Measurements from ENCODE around the gene HOXC11.
A peak's percentile ranks its signal among the peaks of the same experiment; 100 is the strongest.

The HOXC11 gene

DNA sequence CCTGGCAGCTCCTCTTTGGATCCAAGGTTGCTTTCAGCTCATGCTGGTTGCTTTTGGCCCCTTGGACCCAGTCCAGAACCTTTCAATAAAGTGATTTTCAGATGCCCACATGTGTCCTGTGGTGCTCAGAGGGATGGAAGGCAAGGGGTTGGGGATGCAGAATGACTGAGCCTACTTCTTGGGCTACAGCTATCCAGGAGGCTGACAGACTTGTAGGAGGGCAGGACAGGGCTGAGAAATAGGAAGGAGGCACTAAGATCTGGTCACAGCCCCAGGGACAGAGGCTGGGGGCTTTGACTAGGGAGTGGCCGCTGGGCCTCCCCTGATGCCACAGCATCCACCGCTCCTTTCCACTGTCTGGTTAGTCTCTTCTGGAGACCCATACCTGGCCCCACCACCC lies 1.2 kb upstream of the HOXC11 start:
- Histone ChIP-seq H3K9ac (ENCODE audit: low read length) (no peak overlapping the region), H3K27me3 (ENCODE audit: control insufficient read depth in 1 of 2, insufficient read depth in 2 of 2, low read length in 2 of 2) (peaks cover 52 to 99% of the 10 kb centered on the region in 2 donors), H3K36me3 (ENCODE audit: insufficient read depth, low read length) (no peaks in the 10 kb centered on the region), H3K4me3 (ENCODE audit: low read depth in 1 of 2, low read length in 2 of 2) (no peak overlapping the region), H3K9me3 (ENCODE audit: low read length) (no peaks in the 10 kb centered on the region), H3K27ac (ENCODE audit: low read depth, low read length) (no peak overlapping the region), H3K4me1 (ENCODE audit: insufficient read depth, low read length) (peaks cover 5% of the 10 kb centered on the region)

GRCh38 chr12:53972152-53972702 lies 699 bp upstream of the HOXC11 start:
- Histone ChIP-seq H3K4me1 (ENCODE audit: insufficient read depth, low read length) (peaks cover 5% of the 10 kb centered on the region), H3K27ac (ENCODE audit: low read depth, low read length) (no peak overlapping the region), H3K9ac (ENCODE audit: low read length) (no peak overlapping the region), H3K36me3 (ENCODE audit: insufficient read depth, low read length) (no peaks in the 10 kb centered on the region), H3K27me3 (ENCODE audit: control insufficient read depth in 1 of 2, insufficient read depth in 2 of 2, low read length in 2 of 2) (peaks cover 52 to 99% of the 10 kb centered on the region in 2 donors), H3K4me3 (ENCODE audit: low read depth in 1 of 2, low read length in 2 of 2) (no peak overlapping the region), H3K9me3 (ENCODE audit: low read length) (no peaks in the 10 kb centered on the region)

GRCh38 chr12:53973236-53974042 lies 513 bp downstream of the HOXC11 start:
- Histone ChIP-seq H3K9ac (ENCODE audit: low read length) (no peak overlapping the region), H3K9me3 (ENCODE audit: low read length) (no peaks in the 10 kb centered on the region), H3K27ac (ENCODE audit: low read depth, low read length) (no peak overlapping the region), H3K36me3 (ENCODE audit: insufficient read depth, low read length) (no peaks in the 10 kb centered on the region), H3K4me1 (ENCODE audit: insufficient read depth, low read length) (no peaks in the 10 kb centered on the region), H3K27me3 (ENCODE audit: control insufficient read depth in 1 of 2, insufficient read depth in 2 of 2, low read length in 2 of 2) (peaks cover 53 to 97% of the 10 kb centered on the region in 2 donors), H3K4me3 (ENCODE audit: low read depth in 1 of 2, low read length in 2 of 2) (peak overlapping the region; percentile 25 to 32)

GRCh38 chr12:53974084-53975063 lies 1.4 kb downstream of the HOXC11 start, which contains the start of gene HOTAIR:
Gene HOTAIR, minus strand, starts transcription at chr12:53974954.
- H3K36me3 ChIP-seq (ENCODE audit: insufficient read depth, low read length): no peaks in the 10 kb centered on the region
- no peak within 1 kb of the TSS for H3K9ac ChIP-seq (ENCODE audit: low read length)
- peaks cover 56 to 95% of the 10 kb centered on the region in 2 donors for H3K27me3 ChIP-seq (ENCODE audit: control insufficient read depth in 1 of 2, insufficient read depth in 2 of 2, low read length in 2 of 2)
- no peaks in the 10 kb centered on the region for H3K9me3 ChIP-seq (ENCODE audit: low read length)
- no peaks in the 10 kb centered on the region for H3K4me1 ChIP-seq (ENCODE audit: insufficient read depth, low read length)
- H3K4me3 ChIP-seq (ENCODE audit: low read depth in 1 of 2, low read length in 2 of 2): peak within 1 kb of the TSS; percentile 32 to 35
- H3K27ac ChIP-seq (ENCODE audit: low read depth, low read length): no peak within 1 kb of the TSS

- Histone ChIP-seq H3K27me3 (ENCODE audit: control insufficient read depth in 1 of 2, insufficient read depth in 2 of 2, low read length in 2 of 2) (peaks cover 62 to 95% of the 10 kb centered on the region in 2 donors), H3K4me1 (ENCODE audit: insufficient read depth, low read length) (no peaks in the 10 kb centered on the region), H3K36me3 (ENCODE audit: insufficient read depth, low read length) (no peaks in the 10 kb centered on the region), H3K4me3 (ENCODE audit: low read depth in 1 of 2, low read length in 2 of 2) (peak overlapping the region; percentile 32 to 35), H3K27ac (ENCODE audit: low read depth, low read length) (no peak overlapping the region), H3K9me3 (ENCODE audit: low read length) (no peaks in the 10 kb centered on the region), H3K9ac (ENCODE audit: low read length) (no peak overlapping the region)
Observed at GRCh38 chr12:53975064-53975471, 2.1 kb downstream of the HOXC11 start.

GRCh38 chr12:53975479-53976152 lies 2.7 kb downstream of the HOXC11 start:
- Histone ChIP-seq H3K9ac (ENCODE audit: low read length) (no peak overlapping the region), H3K27ac (ENCODE audit: low read depth, low read length) (no peak overlapping the region), H3K9me3 (ENCODE audit: low read length) (no peaks in the 10 kb centered on the region), H3K36me3 (ENCODE audit: insufficient read depth, low read length) (no peaks in the 10 kb centered on the region), H3K4me1 (ENCODE audit: insufficient read depth, low read length) (no peaks in the 10 kb centered on the region), H3K27me3 (ENCODE audit: control insufficient read depth in 1 of 2, insufficient read depth in 2 of 2, low read length in 2 of 2) (peaks cover 64 to 93% of the 10 kb centered on the region in 2 donors), H3K4me3 (ENCODE audit: low read depth in 1 of 2, low read length in 2 of 2) (peak overlapping the region in 1 of 2 donors; percentile 35)

- Histone ChIP-seq H3K27me3 (ENCODE audit: control insufficient read depth in 1 of 2, insufficient read depth in 2 of 2, low read length in 2 of 2) (peaks cover 64 to 86% of the 10 kb centered on the region in 2 donors), H3K4me3 (ENCODE audit: low read depth in 1 of 2, low read length in 2 of 2) (no peak overlapping the region), H3K9me3 (ENCODE audit: low read length) (no peaks in the 10 kb centered on the region), H3K9ac (ENCODE audit: low read length) (no peak overlapping the region), H3K27ac (ENCODE audit: low read depth, low read length) (no peak overlapping the region), H3K36me3 (ENCODE audit: insufficient read depth, low read length) (no peaks in the 10 kb centered on the region), H3K4me1 (ENCODE audit: insufficient read depth, low read length) (no peaks in the 10 kb centered on the region)
Observed at GRCh38 chr12:53976172-53976822, 3.4 kb downstream of the HOXC11 start.

DNA sequence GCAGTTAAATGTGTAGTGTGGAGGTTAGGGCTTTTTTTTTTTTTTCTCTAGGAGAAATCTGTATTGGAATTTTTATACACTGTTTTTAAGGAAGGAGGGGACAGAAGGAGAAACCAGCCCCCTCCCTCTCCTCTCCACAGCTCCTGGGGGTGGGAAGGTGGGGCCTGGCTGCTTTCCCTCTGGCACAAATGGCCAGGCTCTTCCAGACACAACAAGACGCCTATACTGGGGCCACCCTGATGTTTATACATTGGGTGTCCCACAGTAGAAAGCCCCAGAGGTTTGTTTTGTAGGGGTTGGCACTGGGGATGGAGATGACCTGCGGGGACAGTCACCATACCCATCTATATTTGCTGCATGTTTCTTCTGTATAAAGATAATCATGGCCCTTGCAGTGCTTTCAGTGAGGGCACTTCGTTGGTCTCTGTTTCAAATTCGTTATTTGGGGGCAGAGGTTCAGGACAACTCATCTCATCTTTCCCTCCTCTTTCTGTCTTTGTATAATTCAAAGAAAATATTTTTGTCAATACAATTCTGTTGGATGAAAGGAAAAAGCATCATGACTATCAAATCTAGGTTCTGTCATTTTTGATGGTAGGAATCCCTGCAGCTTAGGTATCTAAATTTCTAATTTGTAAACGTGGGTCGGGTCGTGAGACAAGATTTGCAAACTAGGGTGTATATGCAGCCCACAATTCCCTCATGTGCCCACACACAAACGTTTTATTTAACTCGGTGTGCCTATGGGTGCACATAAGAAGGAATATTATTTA lies 4.1 kb downstream of the HOXC11 start:
- Histone ChIP-seq H3K27ac (ENCODE audit: low read depth, low read length) (no peak overlapping the region), H3K4me3 (ENCODE audit: low read depth in 1 of 2, low read length in 2 of 2) (no peak overlapping the region), H3K9ac (ENCODE audit: low read length) (no peak overlapping the region), H3K27me3 (ENCODE audit: control insufficient read depth in 1 of 2, insufficient read depth in 2 of 2, low read length in 2 of 2) (peaks cover 63 to 86% of the 10 kb centered on the region in 2 donors), H3K9me3 (ENCODE audit: low read length) (no peaks in the 10 kb centered on the region), H3K4me1 (ENCODE audit: insufficient read depth, low read length) (no peaks in the 10 kb centered on the region), H3K36me3 (ENCODE audit: insufficient read depth, low read length) (no peaks in the 10 kb centered on the region)

DNA sequence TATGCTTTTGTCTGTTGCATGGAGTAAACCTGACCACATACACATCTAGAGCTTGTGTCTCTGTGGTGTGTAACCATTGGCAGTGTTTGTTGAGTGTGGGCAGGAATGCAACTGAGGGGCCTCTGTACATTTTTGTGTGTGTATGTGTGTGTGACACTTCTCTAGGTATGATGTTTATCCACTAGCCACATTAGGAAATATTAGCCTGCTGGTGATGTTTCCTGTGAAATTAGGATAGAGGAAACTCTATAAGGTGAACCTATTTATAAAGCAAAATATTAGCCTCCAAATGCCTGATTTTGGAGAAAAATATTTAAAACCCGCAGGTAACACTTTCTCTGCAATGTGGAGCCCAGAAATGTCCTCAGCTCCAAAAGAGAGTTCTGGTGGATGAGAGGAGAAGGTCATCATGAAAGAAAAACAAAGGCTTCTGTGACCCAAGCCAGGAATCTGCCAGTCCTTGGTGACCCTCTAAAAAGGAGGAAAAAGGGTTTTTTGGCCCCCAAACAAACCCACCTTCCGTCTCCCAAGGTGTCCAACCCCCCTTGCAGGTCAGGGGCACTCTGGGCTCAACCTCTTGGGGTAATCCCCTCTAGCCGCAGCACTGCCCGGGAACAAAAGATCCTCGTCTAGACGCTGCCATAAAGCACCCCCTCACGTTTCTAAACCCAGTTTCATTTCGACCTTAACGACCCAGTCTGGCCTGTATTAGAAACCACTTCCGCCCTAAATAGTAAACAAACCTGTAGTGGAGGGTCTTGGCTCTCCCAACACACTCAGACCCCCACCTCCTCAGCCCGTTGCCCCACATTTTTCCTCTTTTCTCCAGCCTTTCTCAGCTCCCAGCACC lies 4.9 kb downstream of the HOXC11 start:
- Histone ChIP-seq H3K4me3 (ENCODE audit: low read depth in 1 of 2, low read length in 2 of 2) (no peak overlapping the region), H3K9ac (ENCODE audit: low read length) (no peak overlapping the region), H3K9me3 (ENCODE audit: low read length) (no peaks in the 10 kb centered on the region), H3K36me3 (ENCODE audit: insufficient read depth, low read length) (no peaks in the 10 kb centered on the region), H3K4me1 (ENCODE audit: insufficient read depth, low read length) (no peaks in the 10 kb centered on the region), H3K27me3 (ENCODE audit: control insufficient read depth in 1 of 2, insufficient read depth in 2 of 2, low read length in 2 of 2) (peaks cover 56 to 86% of the 10 kb centered on the region in 2 donors), H3K27ac (ENCODE audit: low read depth, low read length) (no peak overlapping the region)
